ENCODE results near the gene TDRD3.

Gene TDRD3

DNA sequence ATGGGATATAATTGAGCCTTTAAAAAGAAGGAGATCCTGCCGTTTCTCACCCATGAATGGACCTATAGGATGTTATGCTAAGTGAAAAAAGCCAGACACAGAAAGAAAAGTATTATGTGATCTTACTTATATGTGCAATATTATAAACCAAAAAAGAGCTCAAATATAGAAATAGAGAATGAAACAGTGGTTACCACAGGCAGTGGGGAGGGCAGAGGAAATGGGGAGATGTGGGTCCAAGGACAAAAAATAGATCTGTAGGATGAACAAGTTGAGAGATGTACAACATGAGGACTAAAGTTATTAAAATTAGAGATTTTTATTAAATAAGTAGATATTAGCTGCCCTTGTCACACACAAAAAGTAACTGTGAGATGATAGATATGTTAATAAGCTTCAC is 29.1 kb downstream of the TDRD3 start:
- Histone ChIP-seq H3K27me3 (ENCODE audit: insufficient read depth, low read length, poor library complexity) (no peaks in the 10 kb centered on the region), H3K4me3 (ENCODE audit: low read depth in 1 of 2, low read length in 2 of 2) (no peak overlapping the region), H2AFZ (ENCODE audit: low read depth, low read length) (no peak overlapping the region), H3K9me3 (ENCODE audit: insufficient read depth, low read length, severe bottlenecking) (no peaks in the 10 kb centered on the region), H3K9ac (ENCODE audit: low read depth, low read length) (no peak overlapping the region), H4K20me1 (ENCODE audit: insufficient read depth, low read length) (0 out of 2 replicates have a peak, but pooled peaks cover 2% of the 10 kb centered on the region), H3K4me1 (ENCODE audit: insufficient read depth, low read length) (no peaks in the 10 kb centered on the region), H3K36me3 (ENCODE audit: insufficient read depth, low read length) (no peaks in the 10 kb centered on the region), H3K27ac (ENCODE audit: low read length) (no peak overlapping the region), H3K79me2 (ENCODE audit: insufficient read depth, low read length) (peaks cover 11% of the 10 kb centered on the region; the same call in 1 of the 2 replicates), H3K4me2 (ENCODE audit: insufficient read depth, low read length) (no peak overlapping the region)
- DNase-seq = no peak
- TF ChIP-seq, protein P1, sequence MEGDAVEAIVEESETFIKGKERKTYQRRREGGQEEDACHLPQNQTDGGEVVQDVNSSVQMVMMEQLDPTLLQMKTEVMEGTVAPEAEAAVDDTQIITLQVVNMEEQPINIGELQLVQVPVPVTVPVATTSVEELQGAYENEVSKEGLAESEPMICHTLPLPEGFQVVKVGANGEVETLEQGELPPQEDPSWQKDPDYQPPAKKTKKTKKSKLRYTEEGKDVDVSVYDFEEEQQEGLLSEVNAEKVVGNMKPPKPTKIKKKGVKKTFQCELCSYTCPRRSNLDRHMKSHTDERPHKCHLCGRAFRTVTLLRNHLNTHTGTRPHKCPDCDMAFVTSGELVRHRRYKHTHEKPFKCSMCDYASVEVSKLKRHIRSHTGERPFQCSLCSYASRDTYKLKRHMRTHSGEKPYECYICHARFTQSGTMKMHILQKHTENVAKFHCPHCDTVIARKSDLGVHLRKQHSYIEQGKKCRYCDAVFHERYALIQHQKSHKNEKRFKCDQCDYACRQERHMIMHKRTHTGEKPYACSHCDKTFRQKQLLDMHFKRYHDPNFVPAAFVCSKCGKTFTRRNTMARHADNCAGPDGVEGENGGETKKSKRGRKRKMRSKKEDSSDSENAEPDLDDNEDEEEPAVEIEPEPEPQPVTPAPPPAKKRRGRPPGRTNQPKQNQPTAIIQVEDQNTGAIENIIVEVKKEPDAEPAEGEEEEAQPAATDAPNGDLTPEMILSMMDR (IDR thresholded peaks at IDR 0.05; ENCODE audit: borderline replicate concordance, extremely low read depth, low read length, poor library complexity, severe bottlenecking) = no peak
- no peak for TF ChIP-seq EZH2 (IDR thresholded peaks at IDR 0.05; ENCODE audit: borderline replicate concordance, low read depth, low read length, severe bottlenecking)
- no peak for ATAC-seq (ENCODE audit: insufficient read depth, low read depth)

- Histone ChIP-seq H3K27me3 (ENCODE audit: insufficient read depth, low read length, poor library complexity) (no peaks in the 10 kb centered on the region), H3K27ac (ENCODE audit: low read length) (no peak overlapping the region), H4K20me1 (ENCODE audit: insufficient read depth, low read length) (0 out of 2 replicates have a peak, but pooled peaks cover 2% of the 10 kb centered on the region), H3K79me2 (ENCODE audit: insufficient read depth, low read length) (peaks cover 9% of the 10 kb centered on the region; the same call in 1 of the 2 replicates), H3K4me3 (ENCODE audit: low read depth in 1 of 2, low read length in 2 of 2) (no peak overlapping the region), H3K4me2 (ENCODE audit: insufficient read depth, low read length) (no peak overlapping the region), H3K9ac (ENCODE audit: low read depth, low read length) (no peak overlapping the region), H2AFZ (ENCODE audit: low read depth, low read length) (no peak overlapping the region), H3K36me3 (ENCODE audit: insufficient read depth, low read length) (no peaks in the 10 kb centered on the region), H3K4me1 (ENCODE audit: insufficient read depth, low read length) (no peaks in the 10 kb centered on the region), H3K9me3 (ENCODE audit: insufficient read depth, low read length, severe bottlenecking) (no peaks in the 10 kb centered on the region)
- TF ChIP-seq, protein P1 (IDR thresholded peaks at IDR 0.05; ENCODE audit: borderline replicate concordance, extremely low read depth, low read length, poor library complexity, severe bottlenecking) = no peak
- TF ChIP-seq EZH2 (IDR thresholded peaks at IDR 0.05; ENCODE audit: borderline replicate concordance, low read depth, low read length, severe bottlenecking) = no peak
- ATAC-seq (ENCODE audit: insufficient read depth, low read depth) (no peak), DNase-seq (no peak)
These were observed 30.3 kb downstream of the TDRD3 start for GRCh38 chr13:60427285-60427684.

DNA sequence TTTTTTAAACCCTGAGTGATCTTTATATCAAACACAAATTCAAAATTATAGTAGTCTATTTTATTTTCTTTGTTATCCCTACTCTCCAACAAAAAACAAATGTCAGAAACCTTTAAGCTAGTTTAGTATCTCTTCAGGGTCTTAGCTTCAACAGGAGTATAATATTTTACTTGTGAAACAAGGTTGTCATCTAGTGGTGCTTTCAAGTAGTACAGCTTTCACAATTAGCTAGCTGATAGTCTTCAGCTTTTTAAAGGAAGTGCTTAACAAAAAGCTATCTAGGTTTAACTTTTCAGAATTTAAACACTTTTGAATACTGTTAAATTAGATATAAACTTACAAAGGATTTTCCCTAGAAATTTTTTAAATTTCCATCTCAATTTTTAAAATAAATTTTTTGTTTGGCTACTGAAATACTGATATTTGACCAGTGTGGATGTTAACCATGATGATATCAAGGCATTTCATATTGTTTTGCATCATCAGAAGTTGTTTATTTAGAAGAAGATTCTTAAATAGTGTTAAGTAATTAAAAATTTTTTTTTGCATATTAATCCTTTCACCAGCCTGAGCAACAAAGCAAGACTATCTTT is 34.2 kb downstream of the TDRD3 start:
- DNase-seq (no peak), ATAC-seq (ENCODE audit: insufficient read depth, low read depth) (peak; percentile 94)
- H3K9ac ChIP-seq (ENCODE audit: low read depth, low read length) = no peak overlapping the region
- no peak overlapping the region for H3K4me2 ChIP-seq (ENCODE audit: insufficient read depth, low read length)
- H3K9me3 ChIP-seq (ENCODE audit: insufficient read depth, low read length, severe bottlenecking) = no peaks in the 10 kb centered on the region
- H3K4me3 ChIP-seq (ENCODE audit: low read depth in 1 of 2, low read length in 2 of 2) = no peak overlapping the region
- TF ChIP-seq, protein P1 (IDR thresholded peaks at IDR 0.05; ENCODE audit: borderline replicate concordance, extremely low read depth, low read length, poor library complexity, severe bottlenecking) = peak; percentile 90
- TF ChIP-seq EZH2 (IDR thresholded peaks at IDR 0.05; ENCODE audit: borderline replicate concordance, low read depth, low read length, severe bottlenecking) = no peak
- no peak overlapping the region for H2AFZ ChIP-seq (ENCODE audit: low read depth, low read length)
- H3K36me3 ChIP-seq (ENCODE audit: insufficient read depth, low read length) = no peaks in the 10 kb centered on the region
- no peak overlapping the region for H3K27ac ChIP-seq (ENCODE audit: low read length)
- H3K79me2 ChIP-seq (ENCODE audit: insufficient read depth, low read length) = peaks cover 22% of the 10 kb centered on the region; the same call in 1 of the 2 replicates
- H4K20me1 ChIP-seq (ENCODE audit: insufficient read depth, low read length) = 0 out of 2 replicates have a peak, but pooled peaks cover 2% of the 10 kb centered on the region
- H3K4me1 ChIP-seq (ENCODE audit: insufficient read depth, low read length) = no peaks in the 10 kb centered on the region
- H3K27me3 ChIP-seq (ENCODE audit: insufficient read depth, low read length, poor library complexity) = no peaks in the 10 kb centered on the region

Measured in DND-41 (cell line).